GM04504 (cell line): Measurements from ENCODE around the gene HBEGF.

Source experiments
- DNase-seq: peaks from one replicate; pipeline ENCODE4 v3.0.0-alpha.2; 2012; ENCODE audit warnings: low read depth

HBEGF gene

GRCh38 chr5:140346348-140347221 lies at the start of gene HBEGF:
Gene HBEGF, minus strand, starts transcription at chr5:140346603. Its CDS starts 275 bp downstream, at chr5:140346328.
- no peak for DNase-seq

GRCh38 chr5:140393738-140394137 lies 47.3 kb upstream of the HBEGF start:
- DNase-seq: no peak

DNA sequence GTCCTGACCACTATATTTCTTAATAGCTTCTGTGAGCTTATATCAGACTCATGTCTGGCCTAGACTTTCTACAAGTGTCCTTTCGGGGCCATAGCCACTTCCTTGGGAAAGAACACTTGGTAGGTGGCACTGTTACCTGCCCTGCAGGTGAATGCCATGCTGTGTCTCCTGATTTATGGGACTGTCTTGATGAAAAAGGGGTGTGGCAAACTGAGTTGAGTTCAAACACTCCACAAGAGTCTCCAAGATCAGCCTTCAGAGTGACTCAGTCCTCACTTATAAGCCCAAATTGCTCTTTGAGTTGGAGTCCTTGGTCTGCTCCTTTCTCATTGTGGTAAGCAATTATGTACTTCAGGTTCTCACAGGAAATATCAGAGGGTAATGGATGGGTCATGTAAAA lies 45.3 kb upstream of the HBEGF start:
- DNase-seq: no peak

- DNase-seq: no peak
Measured at GRCh38 chr5:140391312-140391711, 44.9 kb upstream of the HBEGF start.

GRCh38 chr5:140388052-140388451 lies 41.6 kb upstream of the HBEGF start:
- DNase-seq: no peak

GRCh38 chr5:140383300-140383699 lies 36.9 kb upstream of the HBEGF start:
- DNase-seq: no peak

GRCh38 chr5:140382866-140383265 lies 36.5 kb upstream of the HBEGF start:
- DNase-seq: no peak

DNA sequence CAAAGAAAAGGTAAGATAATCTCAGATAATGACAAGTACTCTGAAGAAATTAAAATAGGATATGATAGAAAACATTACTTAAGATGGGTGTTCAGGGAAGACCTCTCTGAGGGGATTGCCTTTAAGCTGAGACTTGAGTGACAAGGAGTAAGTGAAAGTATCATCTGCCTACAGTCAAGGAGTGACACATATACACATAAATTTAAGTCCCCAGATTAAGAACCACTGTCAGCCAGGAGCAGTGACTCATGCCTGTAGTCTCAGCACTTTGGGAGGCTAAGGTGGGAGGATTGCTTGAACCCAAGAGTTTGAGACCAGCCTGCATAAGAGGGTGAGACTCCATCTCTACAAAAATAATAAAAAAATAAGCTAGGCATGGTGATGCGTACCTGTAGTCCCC lies 35.6 kb upstream of the HBEGF start:
- DNase-seq: no peak

GRCh38 chr5:140381351-140381750 lies 34.9 kb upstream of the HBEGF start:
- DNase-seq: no peak

DNA sequence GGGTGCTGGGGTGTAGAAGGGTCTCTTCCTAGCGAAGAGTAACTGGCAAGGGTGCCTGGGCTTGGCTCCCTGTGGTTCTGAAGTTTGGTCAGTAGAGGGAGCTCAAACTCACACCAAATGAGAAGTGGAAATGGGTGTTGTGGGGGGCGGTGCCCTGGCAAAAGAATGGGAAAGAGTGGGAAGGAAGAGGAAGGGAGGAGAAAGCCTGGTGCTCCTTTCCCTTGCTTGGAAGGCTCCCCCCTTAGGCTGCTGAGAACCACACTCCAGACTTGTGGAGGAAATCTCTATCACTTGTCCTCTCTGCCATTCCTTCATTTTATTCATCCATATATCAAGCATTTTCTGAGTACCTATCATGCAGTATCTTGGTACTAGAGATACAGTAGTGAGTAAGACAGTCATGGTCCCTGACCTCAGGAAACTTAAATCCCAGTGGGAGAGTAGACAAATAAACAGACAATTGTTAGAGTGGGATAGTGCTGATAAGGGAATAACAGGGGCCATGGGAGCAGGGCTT lies 26.6 kb upstream of the HBEGF start:
- peak; percentile 46 for DNase-seq

DNA sequence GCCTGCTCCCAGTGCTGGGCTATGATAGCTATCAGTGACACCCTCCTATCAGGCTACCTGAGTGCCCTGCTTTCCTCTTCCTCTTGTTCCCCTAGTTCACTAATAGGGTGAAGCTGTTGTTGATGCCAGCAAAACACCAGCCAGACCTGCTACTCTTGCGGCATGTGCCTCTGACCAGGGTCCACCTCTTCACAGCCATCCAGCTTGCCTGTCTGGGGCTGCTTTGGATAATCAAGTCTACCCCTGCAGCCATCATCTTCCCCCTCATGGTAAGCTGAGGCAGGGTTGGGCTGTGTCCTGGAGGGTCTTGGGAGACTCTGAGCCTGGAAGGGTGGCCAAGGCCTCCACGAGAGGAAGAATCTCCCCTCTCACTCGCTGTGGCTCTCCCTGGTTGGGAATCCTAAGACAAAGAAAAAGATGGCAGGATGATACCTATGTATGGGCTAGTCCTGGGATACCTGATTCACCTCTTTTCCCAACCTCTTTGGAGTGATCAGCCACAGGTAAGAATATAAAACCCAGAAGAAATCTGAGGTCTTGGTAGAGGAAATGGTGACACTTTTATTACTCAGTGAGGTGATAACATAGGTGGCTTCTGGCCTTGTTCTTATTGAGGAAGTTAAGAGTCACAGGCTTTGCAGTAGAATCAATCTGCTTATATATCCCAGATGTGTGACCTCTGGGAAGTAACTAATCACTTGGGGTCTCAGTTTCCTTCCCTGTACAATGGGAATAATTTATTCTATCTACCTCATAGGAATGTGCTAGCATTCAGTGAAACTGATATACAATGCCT lies 25.2 kb upstream of the HBEGF start:
- DNase-seq: no peak

DNA sequence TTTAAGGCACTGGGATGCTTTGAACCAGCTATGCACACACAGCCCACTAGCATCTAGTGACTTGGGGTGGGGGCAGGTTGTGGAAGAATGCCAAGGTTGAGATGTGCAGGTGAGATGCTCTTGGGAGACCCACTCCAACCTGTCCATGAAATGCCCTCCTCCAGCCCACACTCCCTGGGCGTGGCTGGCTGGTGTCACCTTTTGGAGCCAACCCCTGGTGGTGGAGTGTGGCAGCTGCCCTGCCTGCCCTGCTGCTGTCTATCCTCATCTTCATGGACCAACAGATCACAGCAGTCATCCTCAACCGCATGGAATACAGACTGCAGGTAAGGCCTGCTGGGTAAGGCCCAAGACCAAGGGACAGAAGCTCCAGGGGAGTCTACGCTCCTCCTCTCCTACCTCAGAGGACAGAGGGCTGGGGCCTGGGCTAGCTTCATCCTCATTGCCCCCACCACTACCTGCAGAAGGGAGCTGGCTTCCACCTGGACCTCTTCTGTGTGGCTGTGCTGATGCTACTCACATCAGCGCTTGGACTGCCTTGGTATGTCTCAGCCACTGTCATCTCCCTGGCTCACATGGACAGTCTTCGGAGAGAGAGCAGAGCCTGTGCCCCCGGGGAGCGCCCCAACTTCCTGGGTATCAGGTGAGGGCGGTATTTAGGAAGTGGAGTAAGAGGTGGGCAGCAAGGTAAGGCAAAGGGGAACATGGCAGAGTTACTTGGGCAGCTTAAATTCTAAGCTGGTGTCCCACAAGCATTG lies 21.0 kb upstream of the HBEGF start:
- no peak for DNase-seq

DNA sequence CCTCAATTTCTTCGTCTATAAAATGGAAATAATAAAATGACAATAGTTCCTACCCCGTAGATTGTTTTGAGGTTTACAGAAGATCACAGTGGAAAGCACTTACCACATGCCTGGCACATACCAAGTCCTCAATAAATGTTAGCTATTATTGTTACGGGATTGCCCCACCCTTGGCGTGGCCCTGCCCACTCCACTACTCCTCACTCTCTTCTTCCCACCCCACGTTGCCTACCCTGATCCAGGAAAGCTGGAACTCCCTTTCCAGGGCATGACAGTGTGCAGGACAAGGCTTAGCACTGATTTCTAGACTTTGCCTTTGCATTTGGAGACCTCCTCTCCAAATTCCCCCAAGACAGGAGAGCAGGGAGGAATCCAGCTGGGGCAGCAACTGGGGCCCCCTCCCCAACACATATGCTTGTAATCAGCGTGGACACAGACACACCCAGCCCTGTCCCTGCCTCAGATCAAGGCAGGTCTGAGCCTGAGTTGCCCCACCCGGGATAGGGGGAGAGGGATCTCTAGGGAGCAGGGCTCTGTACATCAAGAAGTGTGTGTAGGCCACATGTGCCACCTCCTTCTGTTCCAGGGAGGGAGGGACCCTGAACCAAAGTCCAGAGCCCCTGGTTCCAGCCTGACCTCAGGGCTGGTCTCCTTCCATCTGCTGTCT lies 20.3 kb upstream of the HBEGF start:
- DNase-seq: no peak

GRCh38 chr5:140365941-140366340 lies 19.5 kb upstream of the HBEGF start:
- DNase-seq: no peak

DNA sequence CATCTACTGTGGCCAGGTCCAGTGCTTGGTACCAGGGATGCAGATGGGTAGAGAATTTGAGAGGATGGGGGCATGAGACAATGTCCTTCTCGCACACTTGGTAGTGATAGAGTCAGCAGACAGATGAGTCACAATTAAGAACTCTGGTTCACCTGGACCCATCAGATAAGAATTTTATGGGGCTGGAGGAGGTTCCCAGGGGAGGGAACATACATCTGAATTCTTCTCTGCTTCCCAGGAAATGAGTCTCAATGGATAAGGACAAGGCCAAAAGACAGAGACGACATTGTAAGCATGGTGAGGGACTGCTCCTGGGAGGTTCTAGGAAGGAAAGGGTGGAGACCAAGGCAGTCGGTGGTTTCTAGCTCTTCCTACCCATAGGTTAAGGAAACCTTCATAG lies 18.9 kb upstream of the HBEGF start:
- DNase-seq: no peak

DNA sequence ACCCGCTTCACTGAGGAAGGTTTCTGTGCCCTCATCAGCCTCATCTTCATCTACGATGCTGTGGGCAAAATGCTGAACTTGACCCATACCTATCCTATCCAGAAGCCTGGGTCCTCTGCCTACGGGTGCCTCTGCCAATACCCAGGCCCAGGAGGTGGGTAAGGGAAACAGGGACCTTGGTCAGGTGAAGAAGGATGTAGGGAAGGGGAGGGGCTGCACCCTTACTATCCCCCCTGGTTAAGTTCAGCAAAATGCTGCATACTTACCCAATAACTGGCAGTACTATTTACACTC lies 18.0 kb upstream of the HBEGF start:
- no peak for DNase-seq

DNA sequence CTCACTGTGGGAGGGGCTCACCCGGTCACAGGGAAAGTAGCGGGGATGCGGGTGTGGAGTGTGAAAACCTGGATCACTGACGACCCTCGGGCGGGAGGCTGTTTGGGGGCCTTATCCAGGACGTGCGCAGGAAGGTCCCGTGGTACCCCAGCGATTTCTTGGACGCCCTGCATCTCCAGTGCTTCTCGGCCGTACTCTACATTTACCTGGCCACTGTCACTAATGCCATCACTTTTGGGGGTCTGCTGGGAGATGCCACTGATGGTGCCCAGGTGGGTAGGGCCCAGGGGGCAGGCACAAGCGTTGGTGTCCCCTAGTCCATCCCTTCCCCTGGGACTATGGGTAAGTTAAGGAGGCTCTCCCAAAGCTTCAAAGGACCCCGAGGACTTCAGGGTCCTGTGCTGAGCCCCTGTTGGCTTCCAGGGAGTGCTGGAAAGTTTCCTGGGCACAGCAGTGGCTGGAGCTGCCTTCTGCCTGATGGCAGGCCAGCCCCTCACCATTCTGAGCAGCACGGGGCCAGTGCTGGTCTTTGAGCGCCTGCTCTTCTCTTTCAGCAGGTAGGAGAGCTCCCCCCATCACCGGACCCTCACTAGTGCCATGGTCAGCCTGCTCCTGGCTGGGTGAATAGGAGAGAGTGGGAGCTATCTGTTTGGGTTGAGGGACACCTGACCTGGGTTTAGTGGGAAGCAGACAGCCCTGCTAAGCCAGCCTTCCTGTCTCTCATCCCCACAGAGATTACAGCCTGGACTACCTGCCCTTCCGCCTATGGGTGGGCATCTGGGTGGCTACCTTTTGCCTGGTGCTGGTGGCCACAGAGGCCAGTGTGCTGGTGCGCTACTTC lies 17.4 kb upstream of the HBEGF start:
- DNase-seq: no peak

- DNase-seq: no peak
Measured at GRCh38 chr5:140362875-140363630, 16.6 kb upstream of the HBEGF start.

GRCh38 chr5:140362311-140362710 lies 15.9 kb upstream of the HBEGF start:
- DNase-seq: no peak

DNA sequence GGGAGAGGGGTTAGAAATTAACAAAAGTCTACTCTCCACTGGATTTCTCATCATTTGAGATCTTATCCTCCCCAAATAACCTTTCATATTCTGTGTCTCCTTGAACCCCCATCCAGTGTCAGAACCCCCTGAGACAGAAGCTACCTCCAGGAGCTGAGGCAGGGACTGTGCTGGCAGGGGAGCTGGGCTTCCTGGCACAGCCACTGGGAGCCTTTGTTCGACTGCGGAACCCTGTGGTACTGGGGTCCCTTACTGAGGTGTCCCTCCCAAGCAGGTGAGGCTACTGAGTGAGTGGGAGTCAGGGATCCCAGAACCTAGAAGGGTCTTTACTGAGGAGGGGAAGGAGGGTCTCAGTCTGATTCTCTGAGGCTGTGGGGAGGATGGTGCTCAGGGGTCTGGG lies 15.5 kb upstream of the HBEGF start:
- DNase-seq: no peak
